Colon (tissue), 2 donors: ENCODE data around the gene PRSS48.
"Not testable (repeated sequence)": the region's sequence is repeated elsewhere in the genome, so short reads cannot be mapped to it uniquely, and the experiment has no call there.

Experiments
- FAIRE-seq: peaks from 2 replicates; lab custom pipeline; 2012; peaks lifted over from hg19 to GRCh38; lab: Jason Lieb, UNC
- donor health status: control.
- donor health status: control.

PRSS48 gene

DNA sequence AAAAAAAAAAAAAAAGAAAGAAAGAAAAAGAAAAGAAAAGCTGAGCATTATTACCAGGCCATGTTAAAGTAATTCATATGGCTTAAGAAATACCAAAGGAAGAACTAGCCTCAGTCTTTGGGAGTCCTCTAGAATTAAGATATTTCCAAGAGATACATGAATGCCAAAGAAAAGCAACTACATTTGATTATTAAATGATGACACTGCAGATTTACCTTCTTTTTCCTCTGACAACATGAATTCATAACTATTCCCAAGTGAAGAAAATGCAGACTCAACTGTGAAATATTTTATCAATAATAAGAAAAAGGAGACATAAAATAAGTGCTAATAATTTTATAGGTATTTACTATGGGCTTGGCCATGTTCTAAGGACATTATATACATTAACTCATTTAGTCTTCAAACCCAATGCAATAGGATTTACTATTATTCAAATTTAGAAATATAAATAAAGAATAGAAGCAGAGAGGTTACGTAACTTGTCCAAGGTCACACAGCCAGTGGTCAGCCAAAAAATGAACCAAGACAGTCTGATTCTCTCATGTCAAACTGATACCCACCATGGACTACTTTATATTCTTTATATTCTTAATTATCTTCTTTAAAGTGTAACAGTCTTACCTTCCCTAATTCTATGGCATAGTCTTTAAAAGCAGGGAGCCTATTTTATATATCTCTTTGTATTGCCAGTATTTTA, 41.5 kb downstream of the PRSS48 start:
- no peak for FAIRE-seq

DNA sequence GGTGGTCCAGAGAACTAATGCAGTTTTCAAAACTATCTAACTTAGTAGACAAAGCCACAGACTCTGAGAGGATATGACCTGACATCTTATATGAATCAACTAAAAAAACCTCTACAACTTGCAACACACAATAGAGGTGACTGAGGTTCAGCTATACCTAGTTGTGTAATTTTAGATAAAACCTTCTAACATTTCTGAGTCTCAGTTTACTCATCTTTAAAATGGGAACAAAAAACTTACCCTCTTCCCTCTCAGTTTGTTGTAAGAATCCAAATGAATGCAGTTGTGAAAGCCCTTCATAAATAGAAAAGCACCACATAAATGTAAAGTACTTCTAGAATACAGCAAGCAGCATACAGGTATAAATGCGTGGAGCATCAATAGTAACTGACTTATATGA, 42.5 kb downstream of the PRSS48 start:
- no peak for FAIRE-seq

DNA sequence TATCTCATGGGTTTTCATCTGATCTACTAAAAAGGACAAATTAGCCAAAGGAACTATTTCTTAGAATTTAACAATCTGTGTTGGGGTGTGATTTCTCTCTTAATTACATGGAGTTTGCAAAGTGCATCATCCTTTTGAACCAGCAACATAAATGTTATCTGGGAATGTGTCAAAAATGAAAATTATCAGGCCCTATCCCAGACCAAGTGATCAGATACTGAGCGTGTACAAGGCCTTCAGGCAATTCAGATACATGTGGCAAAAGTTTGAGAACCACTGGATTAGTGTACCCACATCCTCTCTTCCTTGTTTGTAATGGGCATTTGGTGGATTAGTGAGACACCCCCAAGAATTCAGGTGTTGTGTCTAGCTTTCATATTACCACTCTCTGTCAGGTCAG, 44.6 kb downstream of the PRSS48 start:
- no peak for FAIRE-seq

DNA sequence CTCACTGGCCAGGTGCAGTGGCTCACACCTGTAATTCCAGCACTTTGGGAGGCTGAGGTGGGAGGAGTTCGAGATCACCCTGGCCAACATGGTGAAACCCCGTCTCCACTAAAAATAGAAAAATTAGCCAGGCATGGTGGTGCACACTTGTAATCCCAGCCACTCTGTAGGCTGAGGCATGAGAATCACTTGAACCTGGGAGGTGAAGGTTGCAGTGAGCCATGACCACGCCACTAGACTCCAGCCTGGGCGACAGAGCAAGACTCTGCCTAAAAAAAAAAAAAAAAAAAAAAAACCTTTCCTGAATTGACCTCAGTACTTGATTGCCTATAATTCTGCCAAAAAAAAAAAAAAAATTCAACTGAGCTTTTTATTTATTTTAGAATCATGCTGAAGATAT, 45.2 kb downstream of the PRSS48 start:
- FAIRE-seq: not testable (repeated sequence)

DNA sequence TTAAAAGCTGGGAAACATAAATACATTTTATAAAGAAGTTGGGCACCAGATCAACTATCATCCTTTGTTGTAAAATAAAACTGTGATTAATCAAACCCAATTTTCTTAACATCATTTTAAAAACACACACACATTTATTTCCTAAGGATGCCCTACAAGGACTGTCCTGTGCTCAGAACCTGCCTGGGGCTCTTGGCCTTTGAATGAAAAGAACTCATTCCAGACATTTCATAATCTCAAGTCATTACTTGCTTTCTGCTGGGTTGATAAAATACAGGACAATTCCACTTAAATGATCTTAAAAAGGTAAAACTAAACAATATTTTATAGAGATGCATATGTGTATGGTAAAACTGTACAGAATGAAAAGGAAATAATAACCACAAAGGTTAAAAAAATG, 45.6 kb downstream of the PRSS48 start:
- FAIRE-seq: no peak

DNA sequence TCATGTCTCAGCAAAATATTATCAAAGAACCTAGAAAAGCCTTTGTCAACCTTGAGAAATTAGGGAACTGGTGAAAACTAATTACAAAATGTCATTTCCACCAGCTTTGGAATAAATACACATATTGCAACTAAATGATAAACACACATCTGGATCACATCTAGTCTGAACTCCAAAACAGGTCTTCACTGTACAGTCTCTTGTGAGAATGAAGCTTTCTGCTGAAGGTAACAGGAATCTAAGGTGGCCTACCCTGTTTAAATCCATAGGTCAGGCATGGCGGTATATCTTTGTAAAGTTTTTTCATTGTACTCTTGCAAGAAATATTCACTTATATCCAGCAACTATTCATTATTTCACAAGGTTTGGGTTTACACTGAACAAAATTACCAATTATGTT, 46.7 kb downstream of the PRSS48 start:
- FAIRE-seq: no peak

- FAIRE-seq: peak; percentile 36
These were observed 47.3 kb downstream of the PRSS48 start for GRCh38 chr4:151324124-151324751.

DNA sequence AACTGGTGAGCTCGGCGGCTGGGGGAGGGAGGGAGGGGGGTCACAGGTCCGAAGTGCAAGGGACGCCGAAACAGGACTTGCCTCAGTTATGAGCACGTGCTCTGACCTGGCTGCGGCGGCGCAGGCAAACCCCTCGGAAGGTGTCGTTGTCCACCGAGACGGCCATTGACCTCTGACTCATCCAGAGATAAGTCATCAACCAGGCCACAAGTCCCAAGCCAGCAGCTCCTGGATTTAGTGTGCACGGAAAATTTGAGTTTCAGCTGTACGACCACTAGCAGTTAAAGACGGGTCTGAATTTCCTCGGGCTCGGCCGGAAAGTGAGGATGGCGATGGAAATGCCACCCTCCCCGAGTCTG, 47.8 kb downstream of the PRSS48 start:
- no peak for FAIRE-seq

GRCh38 chr4:151325111-151325948, 48.4 kb downstream of the PRSS48 start, which contains the start of gene SH3D19:
Gene SH3D19, minus strand, starts transcription at chr4:151325605. Its CDS starts 253 bp downstream, at chr4:151325352.
- FAIRE-seq: no peak

- FAIRE-seq: no peak
These were observed 48.9 kb downstream of the PRSS48 start for GRCh38 chr4:151325949-151326246.

- peak; percentile 60 for FAIRE-seq
These were observed 52.5 kb downstream of the PRSS48 start for GRCh38 chr4:151329217-151330007.

GRCh38 chr4:151331276-151332042, 54.5 kb downstream of the PRSS48 start:
- no peak for FAIRE-seq

DNA sequence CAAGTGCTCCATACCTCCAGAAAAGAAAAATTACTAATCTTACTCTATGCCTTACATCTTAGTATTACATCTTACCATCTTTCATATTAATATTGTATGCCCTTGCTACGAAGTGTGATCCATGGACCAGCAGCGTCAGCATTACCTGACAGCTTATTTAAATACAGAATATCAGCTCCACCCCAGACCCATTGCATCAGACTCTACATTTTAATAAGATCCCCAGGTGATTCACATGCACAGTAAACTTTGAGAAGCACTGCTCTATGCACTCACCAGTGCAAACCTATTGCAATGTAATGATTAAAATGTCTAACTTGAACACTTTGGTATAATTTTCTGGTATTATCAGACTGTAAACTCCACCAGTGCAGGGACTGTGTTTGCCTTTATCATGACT, 62.5 kb downstream of the PRSS48 start:
- FAIRE-seq: no peak

- FAIRE-seq: no peak
These were observed 63.9 kb downstream of the PRSS48 start for GRCh38 chr4:151340751-151341385.
